Lower lobe of right lung (tissue), 2 donors: Measurements from ENCODE around the gene MCF2L. TPM values are rescaled to one million over a fixed set of nuclear protein-coding genes. Genes with fewer than 3 reads are reported as not detected.
A peak's percentile ranks its signal among the peaks of the same experiment; 100 is the strongest.

Source experiments
- ATAC-seq, 2 donors: fragments of 200-7000 bp; cut with Tn5 transposase; one replicate each; pipeline ENCODE4 v1.9.1; 2020 to 2022; ENCODE audit warnings: mild to moderate bottlenecking in 2 of 2, moderate library complexity in 2 of 2
- DNase-seq: peaks from one replicate; pipeline ENCODE4 v3.0.0-alpha.2; 2020
- H3K27ac ChIP-seq: fragments of 200-600 bp; one replicate; pipeline ENCODE4 v1.8.0; 2022
- H3K27me3 ChIP-seq: fragments of 200-600 bp; one replicate; pipeline ENCODE4 v1.8.0; 2022; ENCODE audit warnings: low read depth
- H3K36me3 ChIP-seq: fragments of 200-600 bp; one replicate; pipeline ENCODE4 v1.8.0; 2022; ENCODE audit warnings: mild to moderate bottlenecking
- H3K4me1 ChIP-seq: fragments of 200-600 bp; one replicate; pipeline ENCODE4 v1.8.0; 2022
- H3K4me3 ChIP-seq: fragments of 200-600 bp; one replicate; pipeline ENCODE4 v1.8.0; 2022; ENCODE audit warnings: mild to moderate bottlenecking
- H3K9me3 ChIP-seq: fragments of 200-600 bp; one replicate; pipeline ENCODE4 v1.8.0; 2022
- intact Hi-C: fragments of 100-400 bp; cut with DNase I; formaldehyde crosslinking; loops from one replicate; pipeline ENCODE4 v1.11.0; 2022
- total RNA-seq: library from RNA; stranded (reverse); fragmentation: NEBNext Ultra II Directional; extraction: Animal tissue kit (Norgen Biotek cat#: 25700); gene quantifications from one replicate; pipeline ENCODE4 v1.2.1, GENCODE V29; 2021
- TF ChIP-seq, protein P1 (sequence below): fragments of 200-600 bp; IDR thresholded peaks from one replicate; pipeline ENCODE4 v1.8.0; 2022; ENCODE audit warnings: antibody characterized with exemption, mild to moderate bottlenecking
- donor health status: DM: no; HTN: yes; CAD: no; lungs with severe emphysema.

Gene MCF2L
- total RNA-seq, 1 donor from 2014 or later: 42.4 TPM

DNA sequence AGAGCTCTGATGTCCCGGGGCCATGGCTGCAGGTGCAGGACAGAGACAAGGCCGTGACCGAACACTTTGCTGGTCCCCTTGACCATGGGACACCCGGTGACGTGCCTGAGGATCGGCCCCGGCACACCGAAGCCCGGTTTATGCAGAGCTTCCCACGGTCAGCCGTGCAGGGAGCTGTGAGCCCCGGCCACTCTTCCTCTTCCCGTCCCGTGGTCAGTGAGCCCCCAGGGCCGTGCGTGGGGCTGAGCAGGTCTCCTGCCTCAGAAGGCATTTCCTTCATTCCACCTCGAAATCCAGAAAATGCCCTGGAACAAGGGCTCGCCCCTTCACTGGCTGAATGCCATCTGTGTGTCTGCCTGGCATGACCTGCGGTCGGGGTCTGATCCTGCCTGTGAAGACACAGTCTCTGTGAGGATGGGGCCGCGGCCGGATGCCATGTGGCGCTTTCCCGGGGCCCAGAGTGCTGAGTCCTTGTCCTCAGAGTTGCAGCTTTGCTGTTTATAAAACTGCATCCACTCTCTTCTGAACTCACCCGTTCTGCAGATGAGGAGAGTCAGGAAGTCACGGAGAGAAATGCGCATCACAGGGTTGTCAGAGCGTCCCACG, 16.9 kb downstream of the MCF2L start:
- Histone ChIP-seq H3K27me3 (peaks cover 2% of the 10 kb centered on the region), H3K4me1 (peaks cover 6% of the 10 kb centered on the region), H3K36me3 (no peaks in the 10 kb centered on the region), H3K9me3 (no peaks in the 10 kb centered on the region), H3K27ac (no peak overlapping the region), H3K4me3 (no peak overlapping the region)
- ATAC-seq (no peak), DNase-seq (no peak)
- TF ChIP-seq, protein P1, sequence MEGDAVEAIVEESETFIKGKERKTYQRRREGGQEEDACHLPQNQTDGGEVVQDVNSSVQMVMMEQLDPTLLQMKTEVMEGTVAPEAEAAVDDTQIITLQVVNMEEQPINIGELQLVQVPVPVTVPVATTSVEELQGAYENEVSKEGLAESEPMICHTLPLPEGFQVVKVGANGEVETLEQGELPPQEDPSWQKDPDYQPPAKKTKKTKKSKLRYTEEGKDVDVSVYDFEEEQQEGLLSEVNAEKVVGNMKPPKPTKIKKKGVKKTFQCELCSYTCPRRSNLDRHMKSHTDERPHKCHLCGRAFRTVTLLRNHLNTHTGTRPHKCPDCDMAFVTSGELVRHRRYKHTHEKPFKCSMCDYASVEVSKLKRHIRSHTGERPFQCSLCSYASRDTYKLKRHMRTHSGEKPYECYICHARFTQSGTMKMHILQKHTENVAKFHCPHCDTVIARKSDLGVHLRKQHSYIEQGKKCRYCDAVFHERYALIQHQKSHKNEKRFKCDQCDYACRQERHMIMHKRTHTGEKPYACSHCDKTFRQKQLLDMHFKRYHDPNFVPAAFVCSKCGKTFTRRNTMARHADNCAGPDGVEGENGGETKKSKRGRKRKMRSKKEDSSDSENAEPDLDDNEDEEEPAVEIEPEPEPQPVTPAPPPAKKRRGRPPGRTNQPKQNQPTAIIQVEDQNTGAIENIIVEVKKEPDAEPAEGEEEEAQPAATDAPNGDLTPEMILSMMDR: no peak
- intact Hi-C loops: no loop called here

GRCh38 chr13:112986470-112986869, 17.5 kb downstream of the MCF2L start:
- no peaks in the 10 kb centered on the region for H3K27me3 ChIP-seq
- intact Hi-C loops: no loop called here
- TF ChIP-seq, protein P1: no peak
- ATAC-seq: no peak
- no peak for DNase-seq
- no peaks in the 10 kb centered on the region for H3K9me3 ChIP-seq
- H3K4me1 ChIP-seq: peaks cover 6% of the 10 kb centered on the region
- H3K36me3 ChIP-seq: no peaks in the 10 kb centered on the region
- H3K4me3 ChIP-seq: no peak overlapping the region
- no peak overlapping the region for H3K27ac ChIP-seq

DNA sequence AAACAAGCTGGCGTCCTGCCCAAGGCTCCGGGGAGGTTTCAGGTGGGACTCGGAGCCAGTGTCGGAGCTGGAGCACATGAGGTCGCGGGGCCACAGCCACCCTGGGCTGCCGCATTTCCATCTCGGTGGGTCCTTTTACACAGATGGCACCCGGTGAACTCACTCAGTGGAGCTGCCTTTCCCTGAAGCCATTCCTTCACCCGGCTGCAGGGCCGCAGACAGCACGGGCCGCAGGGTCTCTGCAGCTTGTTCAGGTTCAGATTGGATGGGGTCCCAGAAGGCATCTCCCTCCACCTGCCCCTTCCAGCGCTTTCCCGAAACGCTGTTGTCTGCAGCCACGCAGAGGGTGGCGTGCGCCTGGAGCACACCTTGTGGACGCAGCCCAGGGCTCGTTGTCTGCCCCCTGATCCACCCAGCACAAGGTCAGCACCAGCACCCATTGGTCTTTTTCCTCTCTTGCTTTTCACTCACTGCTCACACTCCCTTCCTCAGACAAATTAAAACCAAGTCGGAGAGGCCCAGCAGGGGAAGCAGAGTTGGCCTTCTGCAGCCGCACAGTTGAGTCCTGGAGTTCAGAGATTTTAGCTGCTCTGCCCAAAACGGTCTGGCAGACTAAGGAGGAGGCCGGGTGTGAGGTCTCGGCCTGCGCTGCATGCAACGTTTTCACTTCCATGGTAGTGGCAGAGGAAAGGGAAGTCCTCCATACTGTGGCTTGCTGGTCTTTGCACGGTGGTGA, 18.1 kb downstream of the MCF2L start:
- ATAC-seq: no peak
- intact Hi-C loops: no loop called here
- TF ChIP-seq, protein P1: no peak
- Histone ChIP-seq H3K9me3 (no peaks in the 10 kb centered on the region), H3K27ac (no peak overlapping the region), H3K27me3 (no peaks in the 10 kb centered on the region), H3K4me3 (no peak overlapping the region), H3K4me1 (peaks cover 6% of the 10 kb centered on the region), H3K36me3 (no peaks in the 10 kb centered on the region)
- DNase-seq: no peak

DNA sequence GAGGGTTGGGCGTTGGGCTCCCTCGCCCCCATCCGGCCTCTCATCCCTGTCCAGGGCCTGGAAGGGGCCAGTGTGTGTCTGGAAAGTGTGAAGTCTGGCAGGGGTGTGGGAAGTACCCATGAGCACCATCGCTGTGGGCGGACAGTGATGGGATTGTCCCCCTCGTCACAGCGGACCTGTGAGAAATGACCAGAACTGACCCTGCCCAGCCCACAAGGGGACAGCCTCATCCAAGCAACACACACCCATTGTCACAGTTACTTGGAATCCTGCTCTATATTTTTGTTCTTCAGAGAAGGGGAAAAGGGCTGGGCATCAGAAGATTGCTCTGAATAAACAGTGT, 18.6 kb downstream of the MCF2L start:
- Histone ChIP-seq H3K36me3 (no peaks in the 10 kb centered on the region), H3K9me3 (no peaks in the 10 kb centered on the region), H3K27ac (no peak overlapping the region), H3K27me3 (no peaks in the 10 kb centered on the region), H3K4me3 (no peak overlapping the region), H3K4me1 (peaks cover 6% of the 10 kb centered on the region)
- ATAC-seq (no peak), DNase-seq (no peak)
- TF ChIP-seq, protein P1: no peak
- intact Hi-C loops: no loop called here

- Histone ChIP-seq H3K9me3 (no peaks in the 10 kb centered on the region), H3K27me3 (no peaks in the 10 kb centered on the region), H3K27ac (no peak overlapping the region), H3K36me3 (no peaks in the 10 kb centered on the region), H3K4me1 (peaks cover 6% of the 10 kb centered on the region), H3K4me3 (no peak overlapping the region)
- DNase-seq (no peak), ATAC-seq (peak; percentile 65 to 78)
- TF ChIP-seq, protein P1: no peak
- intact Hi-C loops: no loop called here
These were observed 21.8 kb downstream of the MCF2L start for GRCh38 chr13:112990783-112991182.
